ENCODE measurements around the gene APPL1. TPM values are rescaled to one million over a fixed set of nuclear protein-coding genes. Genes with fewer than 3 reads are reported as not detected.

Gene APPL1
- total and polyA plus RNA-seq, 2 of the 4 experiments (the other 2 are of a cell fraction) = 9.6 to 46.2 TPM

GRCh38 chr3:57274845-57275244 lies 47.3 kb downstream of the APPL1 start:
- Histone ChIP-seq H2AK9ac (replicated peaks; ENCODE audit: low read depth, low read length, poor library complexity) (no peak overlapping the region), H3K23ac (ENCODE audit: low read depth, low read length) (no peak overlapping the region), H3K9me1 (ENCODE audit: insufficient read depth, low read length) (peaks cover 3% of the 10 kb centered on the region; the same call in 1 of the 2 replicates), H3K18ac (ENCODE audit: low read depth, low read length) (no peak overlapping the region), H3K56ac (ENCODE audit: extremely low read depth, insufficient read depth, low read length) (no peak overlapping the region), H3K14ac (replicated peaks; ENCODE audit: low read depth, low read length) (no peak overlapping the region), H3K4me3 (ENCODE audit: insufficient read depth, low read depth, low read length) (no peak overlapping the region), H4K20me1 (ENCODE audit: insufficient read depth, low read length) (no peaks in the 10 kb centered on the region), H4K8ac (ENCODE audit: low read depth in 2 of 2, low read length in 2 of 2) (no peak overlapping the region), H4K5ac (ENCODE audit: low read depth, low read length) (no peak overlapping the region), H4K91ac (ENCODE audit: insufficient read depth, low read depth, low read length) (no peak overlapping the region), H2BK120ac (ENCODE audit: low read depth, low read length) (no peak overlapping the region), H3K9me3 (ENCODE audit: control insufficient read depth, insufficient read depth, low read length) (peaks cover 2% of the 10 kb centered on the region; the same call in 1 of the 2 replicates), H3K36me3 (ENCODE audit: control insufficient read depth, insufficient read depth, low read length) (peaks cover 4% of the 10 kb centered on the region; the same call in 1 of the 2 replicates), H3K79me1 (ENCODE audit: low read depth in 1 of 2, low read length in 2 of 2) (no peaks in the 10 kb centered on the region), H3K27me3 (ENCODE audit: control insufficient read depth, insufficient read depth, low read length) (no peaks in the 10 kb centered on the region), H3K4me1 (ENCODE audit: control insufficient read depth, insufficient read depth, low read length) (no peaks in the 10 kb centered on the region), H3K4me2 (ENCODE audit: low read depth, low read length) (no peak overlapping the region), H3K27ac (ENCODE audit: insufficient read depth, low read length) (no peak overlapping the region), H2AFZ (replicated peaks; ENCODE audit: low read length, poor library complexity) (no peak overlapping the region), H2BK5ac (ENCODE audit: low read depth, low read length, poor library complexity, severe bottlenecking) (no peak overlapping the region), H2BK20ac (ENCODE audit: low read depth, low read length) (no peak overlapping the region), H2AK5ac (ENCODE audit: low read depth, low read length) (no peak overlapping the region), H3K4ac (ENCODE audit: low read depth, low read length) (no peak overlapping the region), H3K9ac (ENCODE audit: low read depth, low read length) (no peak overlapping the region), H2BK15ac (ENCODE audit: low read depth, low read length) (no peak overlapping the region)
- POLR2A ChIA-PET (ENCODE audit: unreplicated experiment) = no interaction called here
- dilution Hi-C loops (cut with HindIII; ENCODE audit: low sequenced_read_pairs, unreplicated experiment) (no loop called here), in situ Hi-C loops (cut with MboI; ENCODE audit: low sequenced_read_pairs) (no loop called here), intact Hi-C loops (cut with micrococcal nuclease) (no loop called here)
- CTCF ChIA-PET = no interaction called here
- BruUV-seq (replicated peaks) = no TSS peak
- TF ChIP-seq BHLHE40 (IDR thresholded peaks at IDR 0.05; ENCODE audit: low read depth, low read length) (no peak), FOS (IDR thresholded peaks at IDR 0.05; ENCODE audit: low read depth, low read length) (no peak), MAZ (IDR thresholded peaks at IDR 0.05; ENCODE audit: borderline replicate concordance, low read depth, low read length) (no peak), NFE2L2 (IDR thresholded peaks at IDR 0.05; ENCODE audit: low read depth, low read length) (no peak), SMC3 (IDR thresholded peaks at IDR 0.05; ENCODE audit: low read depth, low read length) (no peak), USF2 (IDR thresholded peaks at IDR 0.05; ENCODE audit: low read depth, low read length) (no peak), MAFK (IDR thresholded peaks at IDR 0.05; ENCODE audit: low read depth, low read length) (no peak), POLR2A (IDR thresholded peaks at IDR 0.05; ENCODE audit: low read depth, low read length) (no peak), RAD21 (IDR thresholded peaks at IDR 0.05; ENCODE audit: low read length) (no peak), CEBPB (IDR thresholded peaks at IDR 0.05; ENCODE audit: low read depth, low read length) (no peak), CTCF (conservative IDR thresholded peaks at IDR 0.05; ENCODE audit: low read depth, low read length) (no peak), RFX5 (IDR thresholded peaks at IDR 0.05; ENCODE audit: low read depth, low read length) (no peak), CHD1 (IDR thresholded peaks at IDR 0.05; ENCODE audit: low read depth, low read length) (no peak), ELK1 (IDR thresholded peaks at IDR 0.05; ENCODE audit: borderline replicate concordance, low read depth, low read length) (no peak), RCOR1 (IDR thresholded peaks at IDR 0.05; ENCODE audit: insufficient replicate concordance, low read length) (no peak), MXI1 (IDR thresholded peaks at IDR 0.05; ENCODE audit: borderline replicate concordance, low read depth, low read length) (no peak)
- no CpG with 5 or more reads among the region's 6 CpGs for WGBS, 2 experiments (ENCODE audit: extremely low coverage in 2 of 2, insufficient read length in 1 of 2)
- peak; percentile 30 for DNase-seq
- no peak for ATAC-seq (ENCODE audit: low read depth)

All from IMR-90 (cell line).